ENCODE results near the gene MOGAT3.
A peak's percentile ranks its signal among the peaks of the same experiment; 100 is the strongest.

The MOGAT3 gene

DNA sequence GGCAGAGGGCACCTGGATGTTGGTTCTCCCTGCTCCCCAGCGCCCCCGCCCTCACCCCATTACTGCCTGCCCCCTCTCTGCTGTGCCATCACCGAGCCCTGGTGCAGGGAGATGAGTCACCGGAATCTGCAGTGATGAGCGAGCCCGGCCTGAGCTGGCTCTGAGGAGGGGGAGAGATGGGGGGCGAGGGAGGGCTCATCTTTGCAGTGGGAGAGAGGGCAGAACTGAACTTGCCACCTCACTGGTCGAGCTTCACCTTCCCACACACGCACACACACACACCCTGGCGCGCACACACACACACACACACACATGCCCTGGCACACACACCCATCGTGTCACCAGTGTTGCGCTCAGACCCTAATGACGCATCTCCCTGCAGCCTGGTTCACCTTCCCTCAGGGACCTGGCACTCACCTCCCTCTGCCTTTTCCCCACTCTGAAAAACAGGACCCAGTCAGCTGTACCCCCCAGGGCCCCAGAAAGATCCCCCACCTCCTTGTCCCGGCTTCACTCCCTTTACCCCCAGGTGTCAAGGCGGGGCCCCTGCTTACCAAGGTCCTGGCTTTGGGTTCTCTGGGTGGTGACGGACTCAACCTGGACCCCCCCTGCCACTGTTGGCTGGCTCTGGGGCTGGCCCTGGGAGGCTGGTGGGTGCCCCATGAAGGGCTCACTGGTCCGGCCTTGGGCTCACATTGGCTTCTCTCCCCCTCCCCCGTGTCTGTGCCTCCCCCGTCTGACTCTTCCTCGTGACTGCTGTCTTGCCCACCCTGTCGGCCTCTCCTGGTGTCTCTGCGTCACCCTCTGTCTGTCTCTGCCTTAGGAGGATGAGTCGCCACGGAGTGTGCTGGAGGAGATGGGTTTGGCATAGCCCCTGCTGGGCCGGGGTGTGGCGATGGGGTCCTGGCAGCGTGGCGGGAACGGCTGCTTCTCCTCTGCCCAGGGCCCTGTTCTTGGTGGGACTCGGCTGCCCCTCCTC, 40.9 kb downstream of the MOGAT3 start:
- no peaks in the 10 kb centered on the region for H4K20me1 ChIP-seq (ENCODE audit: insufficient read depth)
- H3K4me2 ChIP-seq, result no peak overlapping the region
- H3K4me3 ChIP-seq (IDR thresholded peaks at IDR 0.05; ENCODE audit: insufficient read depth, low read depth, low read length), result no peak overlapping the region
- no peaks in the 10 kb centered on the region for H3K36me3 ChIP-seq (ENCODE audit: insufficient read depth)
- H3K4me1 ChIP-seq (ENCODE audit: low read depth, poor library complexity, severe bottlenecking), result peaks cover 3% of the 10 kb centered on the region
- no peak overlapping the region for H2AFZ ChIP-seq (ENCODE audit: low read depth)
- TF ChIP-seq, protein P1, sequence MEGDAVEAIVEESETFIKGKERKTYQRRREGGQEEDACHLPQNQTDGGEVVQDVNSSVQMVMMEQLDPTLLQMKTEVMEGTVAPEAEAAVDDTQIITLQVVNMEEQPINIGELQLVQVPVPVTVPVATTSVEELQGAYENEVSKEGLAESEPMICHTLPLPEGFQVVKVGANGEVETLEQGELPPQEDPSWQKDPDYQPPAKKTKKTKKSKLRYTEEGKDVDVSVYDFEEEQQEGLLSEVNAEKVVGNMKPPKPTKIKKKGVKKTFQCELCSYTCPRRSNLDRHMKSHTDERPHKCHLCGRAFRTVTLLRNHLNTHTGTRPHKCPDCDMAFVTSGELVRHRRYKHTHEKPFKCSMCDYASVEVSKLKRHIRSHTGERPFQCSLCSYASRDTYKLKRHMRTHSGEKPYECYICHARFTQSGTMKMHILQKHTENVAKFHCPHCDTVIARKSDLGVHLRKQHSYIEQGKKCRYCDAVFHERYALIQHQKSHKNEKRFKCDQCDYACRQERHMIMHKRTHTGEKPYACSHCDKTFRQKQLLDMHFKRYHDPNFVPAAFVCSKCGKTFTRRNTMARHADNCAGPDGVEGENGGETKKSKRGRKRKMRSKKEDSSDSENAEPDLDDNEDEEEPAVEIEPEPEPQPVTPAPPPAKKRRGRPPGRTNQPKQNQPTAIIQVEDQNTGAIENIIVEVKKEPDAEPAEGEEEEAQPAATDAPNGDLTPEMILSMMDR (conservative IDR thresholded peaks at IDR 0.05; ENCODE audit: low read depth, low read length), result no peak
- no peak overlapping the region for H3K27ac ChIP-seq
- no peak overlapping the region for H3K9ac ChIP-seq
- H3K79me2 ChIP-seq (ENCODE audit: insufficient read depth, low read depth), result no peaks in the 10 kb centered on the region
- H3K27me3 ChIP-seq (ENCODE audit: insufficient read depth, low read depth), result peaks cover 8% of the 10 kb centered on the region; the same call in 1 of the 2 replicates

DNA sequence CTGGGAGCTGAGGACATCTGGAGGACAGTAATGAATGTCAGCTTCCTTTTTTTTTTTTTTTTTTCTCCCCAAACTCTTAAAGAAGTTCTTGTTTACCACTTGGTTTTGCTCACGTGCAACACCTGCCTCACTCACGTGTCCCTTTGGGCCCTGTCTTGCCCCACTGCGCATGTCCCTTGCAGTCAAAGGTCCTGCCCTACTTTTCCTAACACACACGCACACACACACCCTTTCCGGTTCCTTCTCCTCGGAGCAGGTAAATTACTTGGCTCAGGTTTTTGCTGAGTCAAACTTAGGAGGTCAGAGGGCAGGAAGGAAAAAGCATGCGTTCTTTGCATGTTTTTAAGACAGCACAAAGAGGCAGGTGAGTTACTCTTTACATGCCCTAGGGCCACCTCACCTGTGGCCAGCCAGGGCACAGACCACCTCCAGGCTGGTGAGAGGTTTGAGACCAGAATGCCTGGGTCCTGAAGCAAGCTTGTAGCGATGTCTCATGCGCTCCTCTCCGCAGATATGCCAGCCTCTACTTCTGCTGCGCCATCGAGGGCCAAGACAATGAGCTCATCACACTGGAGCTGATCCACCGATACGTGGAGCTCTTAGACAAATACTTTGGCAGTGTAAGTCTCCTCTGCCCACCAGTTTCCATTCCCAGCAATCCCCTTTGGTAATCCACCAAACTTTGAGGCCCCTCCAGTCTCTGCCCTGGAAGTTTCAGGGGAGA, 43.8 kb downstream of the MOGAT3 start:
- Histone ChIP-seq H3K79me2 (ENCODE audit: insufficient read depth, low read depth) (no peaks in the 10 kb centered on the region), H3K27ac (no peak overlapping the region), H2AFZ (ENCODE audit: low read depth) (no peak overlapping the region), H3K4me2 (no peak overlapping the region), H4K20me1 (ENCODE audit: insufficient read depth) (no peaks in the 10 kb centered on the region), H3K4me1 (ENCODE audit: low read depth, poor library complexity, severe bottlenecking) (no peaks in the 10 kb centered on the region), H3K4me3 (IDR thresholded peaks at IDR 0.05; ENCODE audit: insufficient read depth, low read depth, low read length) (no peak overlapping the region), H3K9ac (no peak overlapping the region), H3K27me3 (ENCODE audit: insufficient read depth, low read depth) (peaks cover 17% of the 10 kb centered on the region), H3K36me3 (ENCODE audit: insufficient read depth) (no peaks in the 10 kb centered on the region)
- TF ChIP-seq, protein P1 (conservative IDR thresholded peaks at IDR 0.05; ENCODE audit: low read depth, low read length), result no peak

DNA sequence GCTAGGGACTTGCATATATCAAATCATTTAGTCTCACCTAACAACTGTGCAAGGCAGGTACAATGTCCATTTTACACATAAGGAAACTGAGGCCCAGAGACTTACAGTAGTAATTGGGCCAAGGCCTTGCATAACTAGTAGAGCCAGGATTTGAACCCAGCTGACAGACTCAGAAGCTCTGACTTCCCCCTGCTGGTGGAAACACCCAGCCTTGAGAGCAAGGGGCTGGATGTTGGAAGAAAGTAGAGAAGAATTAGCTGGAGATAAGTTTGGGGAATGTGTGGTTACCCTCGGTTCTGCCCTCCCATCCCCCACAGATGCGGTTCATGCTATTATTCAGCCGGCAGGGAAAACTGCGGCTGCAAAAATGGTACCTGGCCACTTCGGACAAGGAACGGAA, 44.6 kb downstream of the MOGAT3 start:
- H3K4me2 ChIP-seq, result no peak overlapping the region
- no peak overlapping the region for H3K9ac ChIP-seq
- H4K20me1 ChIP-seq (ENCODE audit: insufficient read depth), result no peaks in the 10 kb centered on the region
- TF ChIP-seq, protein P1 (conservative IDR thresholded peaks at IDR 0.05; ENCODE audit: low read depth, low read length), result no peak
- H3K36me3 ChIP-seq (ENCODE audit: insufficient read depth), result no peaks in the 10 kb centered on the region
- H3K4me3 ChIP-seq (IDR thresholded peaks at IDR 0.05; ENCODE audit: insufficient read depth, low read depth, low read length), result no peak overlapping the region
- no peak overlapping the region for H3K27ac ChIP-seq
- peaks cover 23% of the 10 kb centered on the region for H3K27me3 ChIP-seq (ENCODE audit: insufficient read depth, low read depth)
- H3K79me2 ChIP-seq (ENCODE audit: insufficient read depth, low read depth), result no peaks in the 10 kb centered on the region
- H2AFZ ChIP-seq (ENCODE audit: low read depth), result no peak overlapping the region
- no peaks in the 10 kb centered on the region for H3K4me1 ChIP-seq (ENCODE audit: low read depth, poor library complexity, severe bottlenecking)

DNA sequence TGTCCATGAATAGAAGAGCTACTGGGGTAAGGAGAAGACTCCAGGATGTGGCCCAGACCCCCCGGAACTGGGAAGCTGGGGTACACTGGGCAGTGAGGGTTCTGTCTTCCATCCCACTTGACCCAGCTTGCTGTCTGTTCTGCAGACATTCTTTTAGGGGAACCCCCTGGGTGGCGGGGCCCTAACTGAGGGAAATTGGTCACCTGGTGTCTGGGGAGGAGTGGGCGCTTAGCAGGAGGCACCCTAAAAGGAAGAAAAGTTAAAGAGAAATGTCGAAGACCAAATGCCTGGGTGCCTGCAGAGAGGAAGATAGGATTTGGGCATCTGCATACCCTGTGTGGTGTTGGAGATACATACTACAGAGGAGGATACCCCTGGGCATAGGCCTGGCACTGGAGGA, 45.5 kb downstream of the MOGAT3 start:
- Histone ChIP-seq H3K4me3 (IDR thresholded peaks at IDR 0.05; ENCODE audit: insufficient read depth, low read depth, low read length) (no peak overlapping the region), H2AFZ (ENCODE audit: low read depth) (peak overlapping the region; percentile 50; the same call in 1 of the 2 replicates), H4K20me1 (ENCODE audit: insufficient read depth) (no peaks in the 10 kb centered on the region), H3K4me1 (ENCODE audit: low read depth, poor library complexity, severe bottlenecking) (no peaks in the 10 kb centered on the region), H3K79me2 (ENCODE audit: insufficient read depth, low read depth) (no peaks in the 10 kb centered on the region), H3K9ac (peak overlapping the region; percentile 29), H3K27me3 (ENCODE audit: insufficient read depth, low read depth) (peaks cover 30% of the 10 kb centered on the region), H3K27ac (no peak overlapping the region), H3K36me3 (ENCODE audit: insufficient read depth) (no peaks in the 10 kb centered on the region), H3K4me2 (peak overlapping the region; percentile 91)
- TF ChIP-seq, protein P1 (conservative IDR thresholded peaks at IDR 0.05; ENCODE audit: low read depth, low read length), result no peak
